Trophoblast cell (in vitro differentiated cells and primary cell): ENCODE data around the gene DISC1.

Experiments
- DNase-seq, 2 donors: peaks; one replicate each; pipeline ENCODE4 v3.0.0-alpha.2; 2016
- H2AFZ ChIP-seq: 2 replicates; pipeline ENCODE4 v1.6.1; 2013; ENCODE audit warnings: low read length, moderate library complexity, mild to moderate bottlenecking; ENCODE audit not compliant: insufficient read depth, poor library complexity
- H2AK5ac ChIP-seq: 2 replicates; pipeline ENCODE4 v1.6.1; 2013; ENCODE audit warnings: mild to moderate bottlenecking, low read length
- H2BK120ac ChIP-seq: 2 replicates; pipeline ENCODE4 v1.6.1; 2013; ENCODE audit warnings: low read length, mild to moderate bottlenecking, moderate library complexity; ENCODE audit not compliant: insufficient read depth, poor library complexity
- H2BK12ac ChIP-seq: 2 replicates; pipeline ENCODE4 v1.6.1; 2013; ENCODE audit warnings: mild to moderate bottlenecking, low read length, moderate library complexity
- H2BK5ac ChIP-seq: 2 replicates; pipeline ENCODE4 v1.6.1; 2013; ENCODE audit warnings: low read length, low read depth, moderate library complexity, mild to moderate bottlenecking; ENCODE audit not compliant: poor library complexity
- H3K14ac ChIP-seq: 2 replicates; pipeline ENCODE4 v1.6.1; 2013; ENCODE audit warnings: mild to moderate bottlenecking, low read length
- H3K18ac ChIP-seq: 2 replicates; pipeline ENCODE4 v1.6.1; 2013; ENCODE audit warnings: mild to moderate bottlenecking, low read length
- H3K23ac ChIP-seq: 2 replicates; pipeline ENCODE4 v1.6.1; 2013; ENCODE audit warnings: low read length
- H3K27ac ChIP-seq: 2 replicates; pipeline ENCODE4 v1.5.1; 2013; ENCODE audit warnings: low read depth, mild to moderate bottlenecking, inconsistent platforms, low read length, moderate library complexity
- H3K27me3 ChIP-seq: 2 replicates; pipeline ENCODE4 v1.6.1; 2013; ENCODE audit warnings: inconsistent platforms, mild to moderate bottlenecking, low read length, moderate library complexity; ENCODE audit not compliant: insufficient read depth
- H3K36me3 ChIP-seq, 2 experiments: 1 replicate in 1 of 2; 2 replicates in 1 of 2; pipeline ENCODE4 v1.6.1; 2013; ENCODE audit warnings: low read length in 2 of 2, mild to moderate bottlenecking in 2 of 2, moderate library complexity in 1 of 2; ENCODE audit not compliant: insufficient read depth in 2 of 2, control insufficient read depth in 1 of 2
- H3K4ac ChIP-seq: 2 replicates; pipeline ENCODE4 v1.6.1; 2013; ENCODE audit warnings: low read depth, mild to moderate bottlenecking, low read length, moderate library complexity
- H3K4me1 ChIP-seq, 2 experiments: 1 replicate in 1 of 2; 2 replicates in 1 of 2; pipeline ENCODE4 v1.6.1; 2013; ENCODE audit warnings: low read length in 2 of 2, mild to moderate bottlenecking in 2 of 2, moderate library complexity in 1 of 2; ENCODE audit not compliant: insufficient read depth in 2 of 2, control insufficient read depth in 1 of 2
- H3K4me2 ChIP-seq: 2 replicates; pipeline ENCODE4 v1.6.1; 2013; ENCODE audit warnings: inconsistent platforms, mild to moderate bottlenecking, low read length, moderate library complexity
- H3K4me3 ChIP-seq: 2 replicates; pipeline ENCODE4 v1.5.1; 2013; ENCODE audit warnings: mild to moderate bottlenecking, low read depth, low read length, inconsistent platforms
- H3K79me1 ChIP-seq: one replicate; pipeline ENCODE4 v1.6.1; 2013; ENCODE audit warnings: low read length
- H3K79me2 ChIP-seq: 2 replicates; pipeline ENCODE4 v1.6.1; 2013; ENCODE audit warnings: low read length, mild to moderate bottlenecking; ENCODE audit not compliant: control insufficient read depth, insufficient read depth, poor library complexity
- H3K9ac ChIP-seq: 2 replicates; pipeline ENCODE4 v1.6.1; 2013; ENCODE audit warnings: mild to moderate bottlenecking, low read length
- H3K9me3 ChIP-seq: 2 replicates; pipeline ENCODE4 v1.6.1; 2013; ENCODE audit warnings: low read depth, mild to moderate bottlenecking, control low read depth, inconsistent platforms, low read length; ENCODE audit not compliant: insufficient read depth
- H4K12ac ChIP-seq: 2 replicates; pipeline ENCODE4 v1.6.1; 2013; ENCODE audit warnings: low read depth, mild to moderate bottlenecking, low read length, moderate library complexity
- H4K8ac ChIP-seq: 2 replicates; pipeline ENCODE4 v1.6.1; 2013; ENCODE audit warnings: low read depth, mild to moderate bottlenecking, low read length, moderate library complexity
- H4K91ac ChIP-seq: one replicate; pipeline ENCODE4 v1.6.1; 2013; ENCODE audit warnings: low read depth, mild to moderate bottlenecking, low read length, moderate library complexity
- WGBS: extraction: QIAGEN DNeasy Blood & Tissue Kit; methylation state at CpG from one replicate; pipeline ENCODE4 v1.1.7; 2013; ENCODE audit warnings: missing lambda C conversion rate; ENCODE audit not compliant: insufficient read length, insufficient coverage; ENCODE audit errors: extremely low coverage; 5-methylcytosine and 5-hydroxymethylcytosine counted together

DISC1 gene

GRCh38 chr1:231695439-231696255 lies 69.1 kb downstream of the DISC1 start:
- no peak overlapping the region for H3K4ac ChIP-seq
- H4K12ac ChIP-seq: no peak overlapping the region
- no peak overlapping the region for H2BK120ac ChIP-seq
- H3K79me2 ChIP-seq: no peaks in the 10 kb centered on the region
- no peak for DNase-seq
- H3K14ac ChIP-seq: no peak overlapping the region
- no peak overlapping the region for H3K27ac ChIP-seq
- no peak overlapping the region for H3K9ac ChIP-seq
- H2AK5ac ChIP-seq: no peak overlapping the region
- no peaks in the 10 kb centered on the region for H3K79me1 ChIP-seq
- no peak overlapping the region for H2BK12ac ChIP-seq
- peaks cover 0 to 3% of the 10 kb centered on the region in 2 experiments for H3K4me1 ChIP-seq
- no peak overlapping the region for H4K91ac ChIP-seq
- H3K23ac ChIP-seq: no peak overlapping the region
- no CpG with 5 or more reads among the region's 8 CpGs for WGBS
- H3K4me2 ChIP-seq: no peak overlapping the region
- H2AFZ ChIP-seq: no peak overlapping the region
- H3K36me3 ChIP-seq: peaks cover 0 to 2% of the 10 kb centered on the region in 2 experiments
- H3K4me3 ChIP-seq: no peak overlapping the region
- H3K18ac ChIP-seq: no peak overlapping the region
- H3K27me3 ChIP-seq: no peaks in the 10 kb centered on the region
- no peak overlapping the region for H4K8ac ChIP-seq
- no peaks in the 10 kb centered on the region for H3K9me3 ChIP-seq
- no peak overlapping the region for H2BK5ac ChIP-seq

GRCh38 chr1:231699784-231700183 lies 73.2 kb downstream of the DISC1 start:
- Histone ChIP-seq H3K14ac (no peak overlapping the region), H4K91ac (no peak overlapping the region), H2BK120ac (no peak overlapping the region), H3K79me1 (peaks cover 2% of the 10 kb centered on the region), H3K4me1 (peaks cover 2 to 6% of the 10 kb centered on the region in 2 experiments), H3K4me3 (no peak overlapping the region), H4K8ac (no peak overlapping the region), H3K27me3 (no peaks in the 10 kb centered on the region), H3K4ac (no peak overlapping the region), H3K27ac (no peak overlapping the region), H3K18ac (no peak overlapping the region), H2AFZ (no peak overlapping the region), H3K4me2 (no peak overlapping the region), H3K79me2 (no peaks in the 10 kb centered on the region), H3K9ac (no peak overlapping the region), H2BK12ac (no peak overlapping the region), H2AK5ac (no peak overlapping the region), H3K9me3 (no peaks in the 10 kb centered on the region), H3K23ac (no peak overlapping the region), H3K36me3 (peaks cover 0 to 2% of the 10 kb centered on the region in 2 experiments), H4K12ac (no peak overlapping the region), H2BK5ac (no peak overlapping the region)
- WGBS: no CpG with 5 or more reads among the region's 2 CpGs
- peak in 1 of 2 donors; percentile 13 for DNase-seq

GRCh38 chr1:231701306-231701705 lies 74.7 kb downstream of the DISC1 start:
- H3K14ac ChIP-seq: no peak overlapping the region
- no peak overlapping the region for H2AK5ac ChIP-seq
- no peaks in the 10 kb centered on the region for H3K9me3 ChIP-seq
- H3K18ac ChIP-seq: no peak overlapping the region
- H3K4me1 ChIP-seq: peaks cover 2 to 6% of the 10 kb centered on the region in 2 experiments
- H4K12ac ChIP-seq: no peak overlapping the region
- no peak overlapping the region for H3K4me3 ChIP-seq
- H2BK5ac ChIP-seq: no peak overlapping the region
- H3K36me3 ChIP-seq: no peaks in the 10 kb centered on the region
- no peak overlapping the region for H4K8ac ChIP-seq
- H2AFZ ChIP-seq: no peak overlapping the region
- H3K79me1 ChIP-seq: peaks cover 2% of the 10 kb centered on the region
- no peak for DNase-seq
- no peak overlapping the region for H3K23ac ChIP-seq
- H3K79me2 ChIP-seq: no peaks in the 10 kb centered on the region
- H3K4ac ChIP-seq: no peak overlapping the region
- no peak overlapping the region for H4K91ac ChIP-seq
- no peak overlapping the region for H2BK120ac ChIP-seq
- H3K27ac ChIP-seq: no peak overlapping the region
- H2BK12ac ChIP-seq: no peak overlapping the region
- no peaks in the 10 kb centered on the region for H3K27me3 ChIP-seq
- no peak overlapping the region for H3K9ac ChIP-seq
- H3K4me2 ChIP-seq: no peak overlapping the region

GRCh38 chr1:231702331-231702730 lies 75.7 kb downstream of the DISC1 start:
- Histone ChIP-seq H2AK5ac (no peak overlapping the region), H3K27me3 (no peaks in the 10 kb centered on the region), H2BK120ac (no peak overlapping the region), H3K4me2 (no peak overlapping the region), H2AFZ (no peak overlapping the region), H3K79me2 (no peaks in the 10 kb centered on the region), H3K9ac (no peak overlapping the region), H3K23ac (no peak overlapping the region), H4K91ac (no peak overlapping the region), H2BK12ac (no peak overlapping the region), H3K14ac (no peak overlapping the region), H3K4me1 (peaks cover 2 to 6% of the 10 kb centered on the region in 2 experiments), H4K8ac (no peak overlapping the region), H3K79me1 (peaks cover 2% of the 10 kb centered on the region), H3K36me3 (no peaks in the 10 kb centered on the region), H3K9me3 (no peaks in the 10 kb centered on the region), H3K4ac (no peak overlapping the region), H3K4me3 (no peak overlapping the region), H3K18ac (no peak overlapping the region), H2BK5ac (no peak overlapping the region), H3K27ac (no peak overlapping the region), H4K12ac (no peak overlapping the region)
- WGBS: no CpG with 5 or more reads among the region's 1 CpG
- peak in 1 of 2 donors; percentile 3 for DNase-seq
